ENCODE data around the gene TAOK3.

DNA sequence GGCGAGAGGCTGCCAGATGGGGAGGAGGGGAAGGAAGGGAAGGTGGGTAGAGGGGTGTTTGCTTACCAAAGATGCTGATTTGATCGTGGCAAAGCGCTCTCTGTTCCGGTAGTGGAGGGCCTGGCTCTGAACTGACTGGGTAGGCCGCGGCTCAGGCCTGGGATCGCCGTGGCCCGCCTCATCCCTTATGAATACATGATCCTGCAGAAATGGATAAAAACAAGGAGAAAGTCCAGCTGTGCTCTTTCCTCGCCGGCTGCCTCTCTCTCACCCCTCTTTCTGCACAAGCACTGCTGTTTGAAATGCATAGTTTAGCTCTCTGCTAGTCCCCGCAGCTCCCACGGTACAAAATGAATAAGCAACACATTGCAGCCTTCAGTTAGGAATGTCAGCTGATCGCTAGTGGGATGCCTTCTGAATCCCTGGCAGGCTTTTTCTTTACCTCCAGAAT, 182.9 kb downstream of the TAOK3 start:
- TF ChIP-seq FOS (IDR thresholded peaks at IDR 0.05; ENCODE audit: borderline replicate concordance, insufficient read depth, low read length) (no peak), CTCF (IDR thresholded peaks at IDR 0.05; ENCODE audit: extremely low read depth in 1 of 2, insufficient read depth in 1 of 2, low read depth in 1 of 2, low read length in 2 of 2) (no peak)

All from endothelial cell of umbilical vein (primary cell).